Kidney epithelial cell (primary cell): Measurements from ENCODE around the gene FAM83F. TPM values are rescaled to one million over a fixed set of nuclear protein-coding genes. Genes with fewer than 3 reads are reported as not detected.

ENCODE experiments used
- DNase-seq: peaks from one replicate; pipeline ENCODE4 v3.0.0-alpha.2; 2010; ENCODE audit warnings: low read depth
- H3K27me3 ChIP-seq: 2 replicates; pipeline ENCODE4 v1.6.0; 2011; ENCODE audit warnings: low read length; ENCODE audit not compliant: control insufficient read depth, insufficient read depth
- H3K36me3 ChIP-seq: 2 replicates; pipeline ENCODE4 v1.5.1; 2011; ENCODE audit warnings: low read length; ENCODE audit not compliant: control insufficient read depth, insufficient read depth
- H3K4me3 ChIP-seq: 2 replicates; pipeline ENCODE4 v1.5.1; 2011; ENCODE audit warnings: low read depth, mild to moderate bottlenecking, control low read depth, low read length
- CTCF ChIP-seq: IDR thresholded peaks from 2 replicates; pipeline ENCODE4 v1.5.1; 2011; ENCODE audit warnings: mild to moderate bottlenecking, moderate library complexity, low read length, control low read depth, inconsistent platforms; ENCODE audit not compliant: insufficient read depth, poor library complexity, severe bottlenecking
- total RNA-seq: library from RNA; depleted of rRNA; stranded (reverse); fragments of >200 nt; gene quantifications from 2 replicates; pipeline ENCODE4 v1.2.3, GENCODE V29; 2015

Gene FAM83F
- total RNA-seq, 1 donor from 2014 or later = 6.9 TPM

GRCh38 chr22:39966470-39966869 is 28.3 kb upstream of the FAM83F start:
- Histone ChIP-seq H3K27me3 (no peaks in the 10 kb centered on the region), H3K4me3 (no peak overlapping the region), H3K36me3 (no peaks in the 10 kb centered on the region)
- TF ChIP-seq CTCF = no peak
- no peak for DNase-seq

- no peak for DNase-seq
- TF ChIP-seq CTCF = no peak
These were observed 27.5 kb upstream of the FAM83F start for GRCh38 chr22:39967103-39967829.

DNA sequence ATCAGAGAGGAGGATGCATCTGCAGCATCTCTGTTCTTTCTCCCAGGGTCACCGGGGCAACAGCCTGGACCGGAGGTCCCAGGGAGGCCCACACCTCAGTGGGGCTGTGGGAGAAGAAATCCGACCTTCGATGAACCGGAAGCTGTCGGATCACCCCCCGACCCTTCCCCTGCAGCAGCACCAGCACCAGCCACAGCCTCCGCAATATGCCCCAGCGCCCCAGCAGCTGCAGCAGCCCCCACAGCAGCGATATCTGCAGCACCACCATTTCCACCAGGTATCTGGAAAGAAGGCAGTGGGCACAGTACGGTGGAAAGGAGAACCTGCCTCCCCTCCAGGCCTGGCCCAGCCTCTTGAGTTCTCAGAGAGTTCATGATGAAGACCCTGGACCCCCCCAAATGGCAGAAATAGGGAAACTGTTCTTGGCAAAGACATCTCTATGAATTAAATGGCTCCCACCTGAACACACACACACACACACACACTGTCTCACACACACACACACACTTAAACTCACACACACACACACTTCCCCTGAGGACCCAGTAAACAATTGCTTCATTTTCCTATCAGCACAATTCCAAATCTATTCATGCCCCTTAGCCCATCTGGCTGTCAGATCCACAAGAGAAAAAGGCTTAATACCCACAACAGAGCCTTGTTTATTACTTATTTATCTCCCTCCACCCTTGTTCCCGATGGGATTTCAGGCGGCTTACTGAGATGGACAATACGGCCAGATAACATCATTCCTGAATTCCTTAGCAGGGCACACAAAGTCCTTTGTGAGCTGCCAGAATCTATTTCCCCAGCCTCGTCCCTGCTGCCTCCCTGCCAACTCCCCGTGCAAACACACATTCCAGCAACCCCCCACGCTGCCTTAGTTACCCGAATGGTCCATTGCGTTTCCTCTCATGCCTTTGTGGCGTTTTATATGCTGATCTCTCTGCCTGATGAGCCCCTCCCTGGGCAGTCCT is 26.5 kb upstream of the FAM83F start:
- no peak for TF ChIP-seq CTCF
- no peak for DNase-seq
- Histone ChIP-seq H3K4me3 (no peak overlapping the region), H3K36me3 (no peaks in the 10 kb centered on the region), H3K27me3 (peaks cover 10% of the 10 kb centered on the region)

More at GRCh38 chr22:39967103-39967829, 27.5 kb upstream of the FAM83F start:
- H3K27me3 ChIP-seq = peaks cover 2% of the 10 kb centered on the region
- no peak overlapping the region for H3K4me3 ChIP-seq
- H3K36me3 ChIP-seq = no peaks in the 10 kb centered on the region

DNA sequence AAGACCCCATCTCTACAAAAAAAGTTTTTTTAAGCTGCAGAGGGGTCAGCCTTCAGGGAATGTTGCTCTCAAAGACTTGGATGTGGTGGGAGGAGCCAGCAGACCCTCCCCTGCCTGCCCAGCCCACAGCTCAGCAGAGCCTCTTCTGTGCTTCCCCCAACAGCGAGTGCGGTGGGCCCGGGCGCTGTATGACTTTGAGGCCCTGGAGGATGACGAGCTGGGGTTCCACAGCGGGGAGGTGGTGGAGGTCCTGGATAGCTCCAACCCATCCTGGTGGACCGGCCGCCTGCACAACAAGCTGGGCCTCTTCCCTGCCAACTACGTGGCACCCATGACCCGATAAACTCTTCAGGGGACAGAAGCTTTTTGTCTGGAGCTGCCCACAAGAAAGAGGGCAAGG is 24.0 kb upstream of the FAM83F start:
- Histone ChIP-seq H3K27me3 (peaks cover 14% of the 10 kb centered on the region), H3K36me3 (no peaks in the 10 kb centered on the region), H3K4me3 (no peak overlapping the region)
- TF ChIP-seq CTCF = no peak
- DNase-seq = no peak

DNA sequence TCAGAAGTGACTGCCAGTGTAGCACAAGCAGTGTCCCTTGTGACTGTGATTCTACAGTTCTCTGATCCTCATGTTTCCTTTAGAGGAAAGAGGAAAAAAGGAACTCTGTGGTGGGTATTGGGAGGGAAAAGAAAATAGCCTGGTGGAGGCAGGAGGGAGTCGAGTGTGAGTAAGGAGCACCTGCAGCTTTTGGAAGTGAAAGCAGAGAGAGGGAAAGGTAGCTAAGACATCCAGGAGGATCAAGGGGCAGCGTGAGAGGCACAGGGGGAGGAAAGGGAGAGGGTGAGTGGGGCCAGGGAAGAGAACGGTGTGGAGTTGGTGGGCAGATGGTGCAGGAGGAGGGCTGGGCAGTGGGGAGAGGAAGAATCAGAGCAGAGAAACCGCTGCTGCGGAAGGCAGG is 22.1 kb upstream of the FAM83F start:
- TF ChIP-seq CTCF = no peak
- DNase-seq = no peak
- Histone ChIP-seq H3K36me3 (no peaks in the 10 kb centered on the region), H3K27me3 (peaks cover 20% of the 10 kb centered on the region), H3K4me3 (no peak overlapping the region)
